Gastrocnemius medialis (tissue), 4 donors: ENCODE data around the gene ABTB1. TPM values are rescaled to one million over a fixed set of nuclear protein-coding genes. Genes with fewer than 3 reads are reported as not detected.

ENCODE experiments used
- ATAC-seq, 2 donors: fragments of 150-250 bp; one replicate each; pipeline ENCODE4 v1.9.1; 2016
- DNase-seq, 2 donors: peaks; one replicate each; pipeline ENCODE4 v3.0.0-alpha.2; 2019
- H3K27ac ChIP-seq, 4 donors: fragments of 200-600 bp; sonication (generic); 1 replicate in 1 of 4; 2 replicates in 3 of 4; pipeline ENCODE4 v1.5.1; 2016 to 2018; ENCODE audit warnings: mild to moderate bottlenecking in 2 of 4, moderate library complexity in 1 of 4
- H3K27me3 ChIP-seq, 3 donors: fragments of 200-600 bp; sonication (generic) in 2 of 3; 1 replicate in 1 of 3; 2 replicates in 2 of 3; pipeline versions ENCODE4 v1.5.1 to v1.6.0; 2016 to 2019; ENCODE audit warnings: mild to moderate bottlenecking in 1 of 3, moderate library complexity in 1 of 3
- H3K36me3 ChIP-seq, 2 donors: fragments of 200-600 bp; sonication (generic) in 1 of 2; one replicate each; pipeline ENCODE4 v1.5.1; 2017 to 2018
- H3K4me1 ChIP-seq, 2 donors: fragments of 200-600 bp; sonication (generic) in 1 of 2; one replicate each; pipeline ENCODE4 v1.5.1; 2016 to 2017; ENCODE audit warnings: mild to moderate bottlenecking in 2 of 2
- H3K4me3 ChIP-seq, 4 donors: fragments of 200-600 bp; sonication (generic) in 3 of 4; 1 replicate in 1 of 4; 2 replicates in 3 of 4; pipeline ENCODE4 v1.5.1; 2016 to 2019; ENCODE audit warnings: mild to moderate bottlenecking in 2 of 4
- H3K9me3 ChIP-seq, 3 donors: fragments of 200-600 bp; sonication (generic) in 2 of 3; 1 replicate in 1 of 3; 2 replicates in 2 of 3; pipeline ENCODE4 v1.5.1; 2016 to 2019
- CTCF ChIP-seq, 5 experiments: fragments of 450-650 bp in 3 of 5; fragments of 200-600 bp in 2 of 5; sonication (generic) in 2 of 5; IDR thresholded peaks in 4 of 5; conservative IDR thresholded peaks in 1 of 5; 1 replicate in 4 of 5; 2 replicates in 1 of 5; pipeline ENCODE4 v1.5.1; 2016 to 2019; ENCODE audit warnings: antibody characterized with exemption in 5 of 5, mild to moderate bottlenecking in 3 of 5, moderate library complexity in 3 of 5
- POLR2A ChIP-seq, 2 donors: fragments of 450-650 bp; IDR thresholded peaks; one replicate each; pipeline ENCODE4 v1.6.1; 2017; ENCODE audit warnings: antibody characterized with exemption in 2 of 2, mild to moderate bottlenecking in 2 of 2, moderate library complexity in 2 of 2
- in situ Hi-C, 4 donors: fragments of 200-750 bp; cut with MboI; loops; one replicate each; pipeline versions ENCODE4 v1.15.0 to v1.8.0; 2017; ENCODE audit warnings: low sequenced_read_pairs in 4 of 4
- intact Hi-C: fragments of 100-400 bp; cut with DNase I; formaldehyde crosslinking; loops from one replicate; pipeline ENCODE4 v1.15.1; 2023; ENCODE audit warnings: low total_unique reads
- total RNA-seq, 4 donors: library from RNA; depleted of rRNA; stranded (reverse); fragments of >200 nt; gene quantifications; one replicate each; pipeline versions ENCODE4 v1.1.0 to v1.2.3, GENCODE V29; 2016

Gene ABTB1
- total RNA-seq, 4 donors from 2014 or later, result 22.9 to 37.5 (median 30.1) TPM

GRCh38 chr3:127720985-127721935, 48.5 kb downstream of the ABTB1 start:
- Histone ChIP-seq H3K4me1 (peaks cover 5 to 40% of the 10 kb centered on the region in 2 donors), H3K36me3 (peaks cover 0 to 23% of the 10 kb centered on the region in 2 donors), H3K4me3 (no peak overlapping the region), H3K9me3 (no peaks in the 10 kb centered on the region), H3K27me3 (no peaks in the 10 kb centered on the region), H3K27ac (peak overlapping the region in 3 of 4 donors; percentile 61 to 78 (median 61))
- TF ChIP-seq CTCF (IDR thresholded peaks at IDR 0.05 in 4 of 5, conservative IDR thresholded peaks at IDR 0.05 in 1 of 5) (no peak), POLR2A (IDR thresholded peaks at IDR 0.05) (no peak)
- DNase-seq, result no peak
- in situ Hi-C loops (no loop called here), intact Hi-C loops (no loop called here)
- no peak for ATAC-seq

GRCh38 chr3:127722091-127722784, 49.5 kb downstream of the ABTB1 start:
- H3K27me3 ChIP-seq, result no peaks in the 10 kb centered on the region

GRCh38 chr3:127723011-127723567, 50.3 kb downstream of the ABTB1 start:
- Histone ChIP-seq H3K9me3 (no peaks in the 10 kb centered on the region), H3K4me1 (peaks cover 5 to 30% of the 10 kb centered on the region in 2 donors), H3K36me3 (peaks cover 0 to 23% of the 10 kb centered on the region in 2 donors), H3K27me3 (no peaks in the 10 kb centered on the region), H3K27ac (peak overlapping the region; percentile 34 to 78 (median 61)), H3K4me3 (no peak overlapping the region)
- DNase-seq (no peak), ATAC-seq (no peak)
- in situ Hi-C loops (no loop called here), intact Hi-C loops (no loop called here)
- TF ChIP-seq POLR2A (IDR thresholded peaks at IDR 0.05) (no peak), CTCF (IDR thresholded peaks at IDR 0.05 in 4 of 5, conservative IDR thresholded peaks at IDR 0.05 in 1 of 5) (no peak)

More at GRCh38 chr3:127722091-127722784, 49.5 kb downstream of the ABTB1 start:
- H3K4me1 ChIP-seq, result peaks cover 5 to 38% of the 10 kb centered on the region in 2 donors
- in situ Hi-C loops, result no loop called here
- DNase-seq (no peak), ATAC-seq (no peak)
- no peaks in the 10 kb centered on the region for H3K9me3 ChIP-seq
- H3K4me3 ChIP-seq, result no peak overlapping the region
- H3K27ac ChIP-seq, result peak overlapping the region; percentile 34 to 78 (median 61)
- TF ChIP-seq CTCF (IDR thresholded peaks at IDR 0.05 in 4 of 5, conservative IDR thresholded peaks at IDR 0.05 in 1 of 5), result no peak
- no peak for TF ChIP-seq POLR2A (IDR thresholded peaks at IDR 0.05)
- intact Hi-C loops, result no loop called here
- peaks cover 0 to 23% of the 10 kb centered on the region in 2 donors for H3K36me3 ChIP-seq

- DNase-seq (no peak), ATAC-seq (peak; percentile 31 to 45)
- no peaks in the 10 kb centered on the region for H3K9me3 ChIP-seq
- in situ Hi-C loops (no loop called here), intact Hi-C loops (no loop called here)
- TF ChIP-seq CTCF (IDR thresholded peaks at IDR 0.05 in 4 of 5, conservative IDR thresholded peaks at IDR 0.05 in 1 of 5), result no peak
- TF ChIP-seq POLR2A (IDR thresholded peaks at IDR 0.05), result no peak
- H3K36me3 ChIP-seq, result no peaks in the 10 kb centered on the region
- no peaks in the 10 kb centered on the region for H3K27me3 ChIP-seq
- H3K4me1 ChIP-seq, result peaks cover 14 to 50% of the 10 kb centered on the region in 2 donors
- no peak overlapping the region for H3K4me3 ChIP-seq
- H3K27ac ChIP-seq, result peak overlapping the region in 3 of 4 donors; percentile 57 to 78 (median 61)
These were observed 54.1 kb downstream of the ABTB1 start for GRCh38 chr3:127726894-127727293.
